Measurements from ENCODE around the gene TTN. TPM values are rescaled to one million over a fixed set of nuclear protein-coding genes. Genes with fewer than 3 reads are reported as not detected.

The TTN gene
- total and polyA plus RNA-seq, 2 of the 4 experiments (the other 2 are of a cell fraction) = 0.02 to 0.18 TPM

Other genes with a start within 250 kb of the TTN start
- under 0.01 TPM in 1 of 2 replicates, not detected in the other for gene CCDC141, start 242.7 kb upstream of the TTN start, total RNA-seq (2012; rRNA removed)
- gene CCDC141, start 242.7 kb upstream of the TTN start, polyA plus RNA-seq (2012; rRNA removed) = not detected in 2 replicates

All from IMR-90 (cell line).